Gastroesophageal sphincter (tissue), 3 donors: ENCODE data around the gene DUSP16.

Experiments
- EP300 ChIP-seq: sonication (generic); formaldehyde crosslinking; IDR thresholded peaks from one replicate; pipeline ENCODE4 v1.6.1; 2017; ENCODE audit warnings: antibody characterized with exemption, mild to moderate bottlenecking
- POLR2A ChIP-seq, 2 donors: fragments of 450-650 bp; IDR thresholded peaks; one replicate each; pipeline ENCODE4 v1.6.1; 2017; ENCODE audit warnings: antibody characterized with exemption in 2 of 2, mild to moderate bottlenecking in 2 of 2, moderate library complexity in 1 of 2
- POLR2AphosphoS5 ChIP-seq: sonication (generic); formaldehyde crosslinking; IDR thresholded peaks from one replicate; pipeline ENCODE4 v1.6.1; 2017; ENCODE audit warnings: antibody characterized with exemption
- TF ChIP-seq, protein P1 (sequence below), 4 experiments: fragments of 200-600 bp in 2 of 4; fragments of 450-650 bp in 2 of 4; sonication (generic) in 1 of 4; IDR thresholded peaks; one replicate each; pipeline ENCODE4 v1.5.1; 2017 to 2019; ENCODE audit warnings: antibody characterized with exemption in 4 of 4, mild to moderate bottlenecking in 2 of 4, moderate library complexity in 2 of 4

DNA sequence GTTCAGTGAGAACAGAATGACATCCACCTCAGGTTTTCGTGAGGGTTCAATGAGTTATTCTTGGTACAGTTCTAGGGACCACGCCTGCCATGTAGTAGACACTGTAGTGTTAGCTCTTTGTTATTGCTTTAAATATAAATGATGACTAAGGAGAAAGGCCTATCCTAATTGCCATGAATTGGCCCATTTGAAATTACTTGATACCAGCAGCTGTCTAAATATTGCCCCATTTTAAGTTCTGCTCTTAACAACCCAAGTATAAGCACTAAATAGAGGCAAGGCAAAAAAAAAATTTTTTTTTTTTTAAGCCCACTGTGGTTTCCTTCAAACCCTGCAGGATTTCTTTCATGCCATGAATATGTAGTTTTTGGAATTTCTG is 121.2 kb downstream of the DUSP16 start:
- TF ChIP-seq POLR2AphosphoS5 = no peak
- TF ChIP-seq, protein P1, sequence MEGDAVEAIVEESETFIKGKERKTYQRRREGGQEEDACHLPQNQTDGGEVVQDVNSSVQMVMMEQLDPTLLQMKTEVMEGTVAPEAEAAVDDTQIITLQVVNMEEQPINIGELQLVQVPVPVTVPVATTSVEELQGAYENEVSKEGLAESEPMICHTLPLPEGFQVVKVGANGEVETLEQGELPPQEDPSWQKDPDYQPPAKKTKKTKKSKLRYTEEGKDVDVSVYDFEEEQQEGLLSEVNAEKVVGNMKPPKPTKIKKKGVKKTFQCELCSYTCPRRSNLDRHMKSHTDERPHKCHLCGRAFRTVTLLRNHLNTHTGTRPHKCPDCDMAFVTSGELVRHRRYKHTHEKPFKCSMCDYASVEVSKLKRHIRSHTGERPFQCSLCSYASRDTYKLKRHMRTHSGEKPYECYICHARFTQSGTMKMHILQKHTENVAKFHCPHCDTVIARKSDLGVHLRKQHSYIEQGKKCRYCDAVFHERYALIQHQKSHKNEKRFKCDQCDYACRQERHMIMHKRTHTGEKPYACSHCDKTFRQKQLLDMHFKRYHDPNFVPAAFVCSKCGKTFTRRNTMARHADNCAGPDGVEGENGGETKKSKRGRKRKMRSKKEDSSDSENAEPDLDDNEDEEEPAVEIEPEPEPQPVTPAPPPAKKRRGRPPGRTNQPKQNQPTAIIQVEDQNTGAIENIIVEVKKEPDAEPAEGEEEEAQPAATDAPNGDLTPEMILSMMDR (IDR thresholded peaks at IDR 0.05) = no peak
- TF ChIP-seq POLR2A (IDR thresholded peaks at IDR 0.05) = no peak
- no peak for TF ChIP-seq EP300
